Amygdala (tissue), 56 donors: ENCODE results near the gene ZSCAN18.
A peak's percentile ranks its signal among the peaks of the same experiment; 100 is the strongest.
"Not testable (repeated sequence)": the region's sequence is repeated elsewhere in the genome, so short reads cannot be mapped to it uniquely, and the experiment has no call there.

Experiments
- DNase-seq, 56 donors: peaks; one replicate each; lab custom pipeline; 2025; lab: John Stamatoyannopoulos, UW

Gene ZSCAN18, protein sequence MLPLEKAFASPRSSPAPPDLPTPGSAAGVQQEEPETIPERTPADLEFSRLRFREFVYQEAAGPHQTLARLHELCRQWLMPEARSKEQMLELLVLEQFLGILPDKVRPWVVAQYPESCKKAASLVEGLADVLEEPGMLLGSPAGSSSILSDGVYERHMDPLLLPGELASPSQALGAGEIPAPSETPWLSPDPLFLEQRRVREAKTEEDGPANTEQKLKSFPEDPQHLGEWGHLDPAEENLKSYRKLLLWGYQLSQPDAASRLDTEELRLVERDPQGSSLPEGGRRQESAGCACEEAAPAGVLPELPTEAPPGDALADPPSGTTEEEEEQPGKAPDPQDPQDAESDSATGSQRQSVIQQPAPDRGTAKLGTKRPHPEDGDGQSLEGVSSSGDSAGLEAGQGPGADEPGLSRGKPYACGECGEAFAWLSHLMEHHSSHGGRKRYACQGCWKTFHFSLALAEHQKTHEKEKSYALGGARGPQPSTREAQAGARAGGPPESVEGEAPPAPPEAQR

DNA sequence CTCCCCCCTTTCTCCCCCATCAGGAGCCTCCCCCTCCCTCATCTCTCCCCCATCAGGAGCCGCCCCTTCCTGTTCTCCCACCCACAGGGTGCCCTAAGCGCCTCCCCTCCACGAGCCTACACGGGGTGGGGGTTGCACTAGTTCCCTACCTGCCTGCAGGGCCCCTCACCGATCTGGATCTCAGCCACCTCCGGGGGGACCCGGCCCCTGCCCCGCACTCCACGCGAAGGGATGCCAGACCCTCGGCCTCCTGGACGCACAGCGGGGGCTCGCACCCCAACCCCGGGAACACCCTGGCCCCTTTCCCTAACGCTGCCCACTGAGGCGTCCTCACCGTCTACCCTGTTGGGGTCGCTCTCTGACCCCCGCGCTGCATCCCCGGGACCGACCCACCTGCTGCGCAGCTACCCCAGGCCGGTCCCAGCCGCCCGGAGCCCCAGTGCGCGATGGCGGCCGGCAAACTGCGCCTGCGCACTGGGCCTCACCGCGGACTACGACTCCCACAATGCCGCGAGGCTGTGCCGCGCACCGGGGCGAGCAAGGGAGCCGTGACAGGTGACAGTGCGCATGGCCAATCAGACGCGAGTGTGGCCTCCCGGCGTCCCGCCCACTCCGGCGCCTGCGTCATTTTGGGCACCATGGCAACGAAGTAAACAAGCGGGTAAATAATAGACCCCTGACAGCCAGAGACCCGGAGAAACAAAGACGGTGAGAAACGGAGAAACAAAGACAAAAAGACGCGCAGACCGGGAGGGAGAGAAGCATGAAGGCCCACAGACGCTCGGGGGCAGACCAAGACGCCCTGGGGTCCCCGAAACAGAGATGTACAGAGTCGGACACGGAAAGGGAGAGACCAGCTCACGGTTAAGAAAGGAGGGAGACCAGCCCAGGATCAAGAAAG lies at the start of gene ZSCAN18:
TSS of gene ZSCAN18 (minus strand) at position 451 of the 901 bp plus-strand sequence. CDS start 7,964 bp downstream, outside the sequence.
- peak; percentile 58 to 98 (median 93) for DNase-seq

DNA sequence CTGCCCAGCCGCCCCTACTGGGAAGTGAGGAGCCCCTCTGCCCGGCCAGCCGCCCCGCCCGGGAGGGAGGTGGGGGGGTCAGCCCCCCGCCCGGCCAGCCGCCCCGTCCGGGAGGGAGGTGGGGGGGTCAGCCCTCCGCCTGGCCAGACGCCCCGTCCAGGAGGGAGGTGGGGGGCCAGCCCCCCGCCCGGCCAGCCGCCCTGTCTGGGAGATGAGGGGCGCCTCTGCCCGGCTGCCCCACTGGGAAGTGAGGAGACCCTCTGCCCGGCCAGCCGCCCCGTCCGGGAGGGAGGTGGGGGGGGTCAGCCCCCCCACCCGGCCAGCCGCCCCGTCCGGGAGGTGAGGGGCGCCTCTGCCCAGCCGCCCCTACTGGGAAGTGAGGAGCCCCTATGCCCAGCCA lies 49.4 kb upstream of the ZSCAN18 start:
- not testable (repeated sequence) for DNase-seq

DNA sequence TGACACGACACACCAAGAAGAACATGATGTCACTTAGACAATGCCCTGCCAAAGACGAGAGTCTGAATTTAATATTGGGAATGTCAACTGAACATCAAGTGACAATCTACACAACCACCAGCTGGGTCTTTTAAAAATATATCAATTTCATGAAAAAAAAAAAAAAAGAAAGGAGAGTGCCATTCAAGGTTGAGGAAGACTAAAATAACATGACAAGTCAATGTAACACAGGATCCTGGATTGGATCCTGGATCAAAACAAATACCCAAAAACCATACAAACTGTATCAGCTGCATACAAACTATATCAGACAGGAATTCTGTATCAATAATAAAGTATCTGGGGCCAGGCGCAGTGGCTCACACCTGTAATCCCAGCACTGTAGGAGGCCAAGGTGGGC lies 47.8 kb upstream of the ZSCAN18 start:
- DNase-seq, result no peak

DNA sequence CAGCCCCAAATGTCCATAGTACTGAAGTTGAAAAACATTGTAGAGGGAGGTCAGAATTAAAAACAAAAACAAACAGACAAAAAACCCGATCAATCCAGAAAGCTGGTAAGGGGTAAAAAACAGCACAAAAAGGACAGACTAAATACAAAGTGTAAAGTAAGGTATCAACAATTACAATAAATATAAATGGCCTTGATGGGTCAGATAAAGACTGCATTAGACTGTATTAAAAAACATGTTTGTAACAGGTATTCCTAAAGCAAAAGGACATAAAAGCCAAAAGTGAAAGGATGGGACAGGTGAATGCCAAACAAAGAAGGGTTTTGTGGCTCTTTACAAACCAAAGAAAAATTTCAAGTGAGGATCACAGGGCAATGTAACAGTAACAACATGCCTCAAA lies 36.2 kb upstream of the ZSCAN18 start:
- DNase-seq, result no peak

DNA sequence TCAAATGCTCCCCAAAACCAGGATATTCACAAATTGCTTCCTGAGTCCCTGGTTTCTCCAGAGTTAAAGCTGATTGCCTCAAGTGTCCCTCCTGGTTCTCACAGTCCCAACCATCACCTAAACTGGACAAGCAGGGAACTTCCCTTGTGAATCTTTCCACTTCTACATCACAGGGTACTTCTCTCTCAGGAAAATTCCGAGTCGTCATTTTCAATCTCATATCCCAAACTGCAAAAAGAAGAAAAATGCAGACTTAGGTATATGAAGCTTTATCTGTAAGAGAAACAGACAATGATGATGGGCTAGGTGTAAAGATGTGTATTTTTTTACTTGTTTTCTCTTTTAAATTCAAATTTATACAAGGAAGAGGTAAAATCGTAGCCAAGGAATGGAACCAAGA lies 31.3 kb upstream of the ZSCAN18 start:
- DNase-seq, result no peak

DNA sequence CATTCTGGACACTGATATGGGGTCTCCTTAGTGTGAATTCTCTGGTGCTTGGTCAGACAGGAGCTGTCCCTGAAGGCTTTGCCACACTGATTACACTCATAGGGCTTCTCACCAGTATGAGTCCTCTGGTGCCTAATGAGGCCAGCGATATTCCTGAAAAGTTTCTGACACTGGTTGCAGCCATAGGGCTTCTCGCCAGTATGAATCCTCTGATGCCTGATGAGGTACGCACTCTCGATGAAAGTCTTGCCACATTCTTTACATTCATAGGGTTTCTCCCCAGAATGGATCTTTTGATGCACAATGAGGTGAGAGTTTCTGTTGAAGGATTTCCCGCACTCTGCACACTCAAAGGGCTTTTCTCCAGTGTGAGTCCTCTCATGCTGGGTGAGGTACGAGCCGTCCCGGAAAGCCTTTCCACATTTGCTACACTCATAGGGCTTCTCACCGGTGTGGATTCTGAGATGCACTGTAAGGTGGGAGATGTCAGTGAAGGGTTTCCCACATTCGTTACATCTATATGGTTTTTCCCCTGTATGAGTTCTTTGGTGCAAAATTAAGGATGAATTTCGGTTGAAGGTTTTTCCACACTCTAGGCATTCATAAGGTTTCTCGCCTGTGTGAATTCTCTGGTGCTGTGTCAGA lies 30.1 kb upstream of the ZSCAN18 start:
- no peak for DNase-seq

DNA sequence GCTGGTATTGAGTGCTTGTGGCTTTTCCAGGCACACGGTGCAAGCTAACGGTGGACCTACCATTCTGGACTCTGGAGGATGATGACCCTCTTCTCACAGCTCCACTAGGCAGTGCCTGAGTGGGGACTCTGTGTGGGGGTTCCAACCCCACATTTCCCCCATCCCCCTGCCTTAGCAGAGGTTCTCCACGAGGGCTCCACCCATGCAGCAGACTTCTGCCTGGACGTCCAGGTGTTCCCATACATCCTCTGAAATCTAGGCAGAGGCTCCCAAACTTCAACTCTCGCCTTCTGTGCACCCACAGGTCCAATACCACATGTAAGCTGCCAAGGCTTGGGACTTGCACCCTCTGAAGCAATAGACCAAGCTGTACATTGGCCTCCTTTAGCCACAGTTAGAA lies 25.3 kb upstream of the ZSCAN18 start:
- DNase-seq, result no peak

DNA sequence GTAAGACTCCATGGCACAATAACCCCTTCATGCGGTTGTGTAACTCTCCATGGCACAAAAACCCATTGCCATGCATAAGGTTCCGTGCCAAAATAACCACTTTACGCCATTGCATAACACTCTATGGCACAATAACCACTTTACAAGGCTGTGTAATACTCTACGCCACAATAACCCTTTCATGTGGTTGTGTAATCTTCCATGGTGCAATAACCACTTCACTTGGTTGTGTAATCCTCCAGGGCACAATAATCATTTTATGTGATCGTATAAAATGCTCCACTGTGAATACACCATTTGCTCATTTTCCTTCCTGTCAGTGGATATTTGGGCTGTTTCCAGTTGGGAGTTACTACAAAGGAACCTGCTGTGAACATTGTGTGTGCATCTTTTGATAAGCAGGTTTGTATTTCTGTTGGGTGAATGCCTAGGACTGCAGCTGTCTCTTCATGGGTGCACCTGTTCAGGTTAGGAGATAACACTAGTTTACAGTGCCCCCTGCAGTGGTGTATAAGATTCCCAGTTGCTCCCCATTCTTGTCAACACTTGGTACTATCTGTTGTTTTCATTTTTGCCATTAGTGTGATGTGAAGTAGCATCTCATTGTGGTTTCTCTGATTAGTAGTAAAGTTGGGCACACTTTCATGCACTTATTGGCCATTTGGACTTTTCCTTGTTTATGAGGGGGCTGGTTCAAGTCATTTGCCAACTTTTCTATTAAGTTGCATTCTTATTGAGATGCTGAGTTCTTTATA lies 21.1 kb upstream of the ZSCAN18 start:
- no peak for DNase-seq

DNA sequence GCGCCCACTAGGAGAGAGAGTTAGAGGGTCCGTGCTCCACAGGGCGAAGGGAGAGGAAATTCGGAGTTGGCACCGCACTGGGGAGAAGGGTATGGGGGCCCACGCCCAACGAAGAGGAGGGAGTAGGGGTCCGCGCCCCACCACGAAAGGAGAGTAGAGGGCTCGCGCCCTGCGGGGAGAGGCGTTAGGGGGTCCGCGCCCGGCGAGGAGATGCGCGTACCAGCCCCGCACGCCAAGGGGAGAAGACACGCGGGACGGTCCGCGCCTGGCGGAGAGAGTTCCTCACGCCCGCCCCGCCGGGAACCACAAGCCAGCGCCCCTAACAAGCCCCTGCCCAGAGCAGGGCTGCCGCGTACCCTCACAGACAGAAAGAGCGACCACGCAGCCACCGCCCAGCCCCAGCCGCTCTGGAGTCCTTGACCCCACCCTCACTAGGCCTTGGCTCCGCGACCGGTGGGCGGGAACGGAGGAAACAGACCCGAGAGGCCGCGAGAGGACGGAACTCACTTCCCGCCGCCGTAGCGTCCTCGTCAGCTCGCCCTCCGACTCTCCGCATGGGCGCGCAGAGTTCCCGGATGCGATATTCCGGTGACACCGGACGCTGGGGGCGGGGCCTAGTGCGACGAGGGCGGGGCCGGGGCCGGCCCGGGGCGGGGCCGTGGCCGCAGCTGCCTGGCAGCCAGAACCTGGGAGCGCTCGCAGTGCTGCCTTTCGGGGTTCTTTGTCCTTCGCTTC lies 20.0 kb upstream of the ZSCAN18 start:
- DNase-seq, result peak in 1 of 56 donors; percentile 6

DNA sequence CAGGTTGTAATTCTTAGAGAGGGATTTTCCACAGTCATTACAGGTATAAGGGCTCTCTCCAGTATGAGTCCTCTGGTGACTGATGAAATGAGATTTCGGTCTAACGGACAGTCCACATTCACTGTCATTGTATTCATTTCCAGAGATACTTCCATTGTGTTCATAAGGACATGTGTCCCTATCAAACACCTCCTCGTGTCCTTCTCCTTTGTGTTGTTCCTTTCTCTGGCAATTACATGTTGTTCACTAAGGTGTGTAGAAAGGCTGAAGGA lies 10.5 kb upstream of the ZSCAN18 start:
- no peak for DNase-seq

DNA sequence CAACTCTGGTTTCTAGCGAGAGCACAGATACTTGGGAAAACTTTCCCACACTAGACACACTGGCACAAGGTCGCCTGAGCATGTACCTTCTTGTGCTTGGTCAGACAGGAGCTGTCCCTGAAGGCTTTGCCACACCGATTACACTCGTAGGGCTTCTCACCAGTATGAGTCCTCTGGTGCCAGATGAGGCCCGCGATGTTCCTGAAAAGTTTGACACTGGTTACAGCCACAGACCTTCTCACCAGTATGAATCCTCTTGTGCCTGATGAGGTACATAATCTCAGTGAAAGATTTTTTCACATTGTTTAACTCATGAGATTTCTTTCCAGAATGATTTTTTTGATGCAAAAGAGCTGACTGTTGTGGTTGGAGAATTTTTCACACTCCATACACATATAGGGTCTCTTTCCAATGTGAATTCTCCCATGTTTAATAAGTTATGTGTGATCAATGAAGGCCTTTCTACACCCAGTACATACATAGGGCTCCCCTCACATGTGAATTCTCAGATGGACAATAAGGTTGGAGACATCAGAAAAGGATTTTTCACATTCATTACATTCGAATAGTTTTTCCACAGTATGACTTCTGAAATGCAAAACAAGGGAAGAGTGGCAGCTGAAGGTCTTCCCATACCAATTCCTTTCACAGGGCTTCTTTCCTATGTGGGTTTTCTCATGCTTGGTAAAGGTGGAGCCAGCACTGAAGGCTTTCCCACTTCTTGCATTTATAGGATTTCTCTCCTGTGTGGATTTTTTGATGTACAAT lies 9.9 kb upstream of the ZSCAN18 start:
- DNase-seq, result no peak

DNA sequence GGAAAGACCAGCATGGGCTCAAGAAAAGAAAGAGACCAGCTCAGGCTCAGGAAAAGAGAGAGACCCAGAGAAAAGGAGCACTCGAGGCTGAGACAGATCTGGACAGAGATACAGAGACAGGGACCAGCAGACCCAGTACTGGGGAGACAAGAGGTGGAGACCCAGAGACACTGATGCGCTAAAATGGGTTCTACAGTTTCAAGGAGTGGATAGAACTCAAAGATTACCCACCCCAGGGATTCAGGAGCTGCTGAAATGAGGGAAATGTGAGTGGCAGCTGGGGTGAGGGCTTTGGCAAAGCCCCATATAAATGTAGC lies 609 bp upstream of the ZSCAN18 start:
- no peak for DNase-seq

DNA sequence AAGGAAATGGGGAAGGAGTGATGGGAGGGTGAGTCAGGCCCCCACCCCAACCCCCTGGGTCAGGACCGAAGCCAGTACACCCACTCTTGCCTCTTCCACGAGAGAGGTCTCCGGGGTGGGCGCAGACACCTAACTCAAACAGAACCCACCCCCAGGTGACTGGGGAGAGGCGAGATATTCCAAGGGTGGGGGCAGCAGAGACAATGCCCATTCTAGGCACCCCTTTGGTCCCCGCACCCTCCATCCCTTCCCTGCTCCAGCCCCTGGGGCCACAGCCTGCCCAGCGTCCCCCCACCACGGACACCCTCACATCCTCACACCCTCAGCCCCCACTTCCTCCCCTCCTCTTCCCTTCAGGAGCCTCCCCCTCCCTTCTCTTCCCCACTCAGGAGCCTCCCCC lies 682 bp downstream of the ZSCAN18 start:
- DNase-seq, result peak in 1 of 56 donors; percentile 18

DNA sequence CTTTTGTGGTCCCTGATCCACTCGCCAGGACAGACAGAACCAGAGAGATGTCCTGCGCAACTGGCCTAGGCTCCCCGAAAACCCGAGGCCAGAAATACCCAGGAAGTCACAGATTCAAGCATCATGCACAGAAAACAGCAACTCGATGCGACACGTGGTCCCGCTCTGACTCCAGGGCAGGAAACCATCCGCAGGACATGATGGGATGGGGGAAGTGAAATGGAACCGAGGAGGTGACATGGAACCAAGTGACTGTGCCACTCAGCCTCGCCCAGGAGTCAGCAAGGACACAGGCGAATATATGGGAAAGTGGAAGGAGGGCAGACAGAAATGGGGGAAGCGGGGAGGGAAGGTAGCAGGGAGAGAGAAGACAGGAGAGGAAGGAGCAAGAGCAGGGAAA lies 1.1 kb downstream of the ZSCAN18 start:
- DNase-seq, result no peak

DNA sequence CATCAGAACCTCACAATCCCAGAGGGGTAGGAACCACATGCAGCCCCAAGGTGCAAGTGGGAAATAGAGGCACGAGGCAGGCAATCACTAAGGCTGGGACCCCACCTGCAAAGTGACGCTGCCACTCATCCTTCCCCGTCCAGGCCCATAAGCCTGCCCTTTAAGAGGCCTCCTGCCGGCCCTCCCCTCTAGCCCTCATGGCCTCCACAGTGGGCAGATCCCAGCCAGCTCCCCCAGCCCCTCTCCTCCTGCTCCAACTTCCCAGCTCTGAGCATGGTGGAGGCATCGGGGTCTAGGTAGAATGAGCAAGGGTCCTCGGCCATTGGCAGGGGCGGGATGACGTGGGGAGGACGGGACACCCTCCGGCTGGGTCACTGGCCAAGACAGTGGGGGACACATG lies 2.7 kb downstream of the ZSCAN18 start:
- DNase-seq, result no peak

DNA sequence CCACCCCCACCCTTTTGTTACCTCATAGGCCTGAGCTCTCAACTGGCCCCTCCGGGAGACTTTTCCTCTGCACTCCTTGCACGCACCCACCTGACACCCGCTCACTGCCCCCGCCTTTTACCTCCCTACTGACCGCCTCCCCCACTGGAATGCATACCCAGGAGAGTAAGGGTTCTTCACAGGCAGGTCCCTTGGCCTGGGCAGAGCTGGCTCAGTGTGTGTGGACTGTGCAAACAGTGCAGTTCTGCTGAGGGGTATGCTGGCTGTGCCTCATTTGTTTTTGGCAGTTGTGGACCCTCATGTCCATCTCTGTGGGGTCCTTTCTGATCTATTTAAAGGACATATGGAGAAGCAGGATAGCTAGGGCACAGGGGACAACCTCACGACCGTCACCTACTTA lies 5.0 kb downstream of the ZSCAN18 start:
- no peak for DNase-seq

DNA sequence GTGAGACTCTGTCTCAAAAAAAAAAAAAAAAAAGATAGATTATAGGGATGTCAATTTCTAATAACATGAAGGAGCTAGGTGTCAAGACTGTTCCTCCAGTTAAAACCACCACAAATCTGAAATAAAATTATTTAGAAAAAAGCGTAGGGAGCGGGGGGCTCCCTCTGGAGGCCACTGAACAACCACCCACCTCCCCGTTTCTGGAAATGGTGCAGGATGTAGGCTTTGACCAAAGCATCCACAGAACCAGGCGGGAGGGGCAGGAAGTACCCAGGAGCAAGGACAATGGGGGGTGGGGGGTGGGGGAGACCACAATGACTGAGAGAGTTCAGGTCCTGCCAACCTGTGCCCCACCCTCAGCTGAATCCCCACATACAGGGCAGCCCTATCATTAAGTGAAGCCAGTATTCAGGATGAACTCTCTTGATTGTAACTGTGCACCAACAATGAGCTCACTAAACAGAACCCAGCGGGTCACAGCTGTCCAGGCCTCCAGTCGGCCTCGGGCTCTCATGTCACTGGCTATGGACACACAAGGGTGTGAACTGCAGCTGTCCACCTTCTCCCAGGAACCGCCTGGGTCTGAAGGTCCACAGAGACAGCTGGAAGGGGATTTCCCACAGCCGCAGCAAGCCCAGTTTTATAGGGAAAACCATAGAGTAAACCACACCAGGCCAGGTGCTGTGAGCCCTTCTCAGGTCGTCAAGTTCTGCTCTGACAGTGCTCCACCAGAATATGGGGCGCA lies 6.6 kb downstream of the ZSCAN18 start:
- no peak for DNase-seq

DNA sequence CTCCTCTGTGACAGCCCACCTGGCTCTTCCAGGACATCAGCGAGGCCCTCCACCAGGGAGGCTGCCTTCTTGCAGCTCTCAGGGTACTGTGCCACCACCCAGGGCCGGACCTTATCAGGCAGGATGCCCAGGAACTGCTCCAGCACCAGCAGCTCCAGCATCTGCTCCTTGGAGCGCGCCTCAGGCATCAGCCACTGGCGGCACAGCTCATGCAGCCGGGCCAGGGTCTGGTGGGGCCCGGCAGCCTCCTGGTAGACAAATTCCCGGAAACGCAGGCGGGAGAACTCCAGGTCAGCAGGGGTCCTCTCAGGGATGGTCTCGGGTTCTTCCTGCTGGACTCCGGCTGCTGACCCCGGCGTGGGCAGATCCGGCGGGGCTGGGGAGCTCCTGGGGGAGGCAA lies 8.2 kb downstream of the ZSCAN18 start:
- DNase-seq, result no peak
